Measurements from ENCODE around the gene SATB2.
A peak's percentile ranks its signal among the peaks of the same experiment; 100 is the strongest.

The SATB2 gene

GRCh38 chr2:199307461-199307860 is 150.3 kb downstream of the SATB2 start:
- TF ChIP-seq CTCF (IDR thresholded peaks at IDR 0.05; ENCODE audit: low read depth, low read length, missing control alignments): no peak
- H3K4me3 ChIP-seq (replicated peaks; ENCODE audit: low read depth, low read length): no peak overlapping the region
- DNase-seq (ENCODE audit: extremely low read depth, low read depth): no peak

- DNase-seq (ENCODE audit: extremely low read depth, low read depth): no peak
- no peak for TF ChIP-seq CTCF (IDR thresholded peaks at IDR 0.05; ENCODE audit: low read depth, low read length, missing control alignments)
- H3K4me3 ChIP-seq (replicated peaks; ENCODE audit: low read depth, low read length): no peak overlapping the region
These were observed 151.6 kb downstream of the SATB2 start for GRCh38 chr2:199306116-199306515.

- no peak for TF ChIP-seq CTCF (IDR thresholded peaks at IDR 0.05; ENCODE audit: low read depth, low read length, missing control alignments)
- H3K4me3 ChIP-seq (replicated peaks; ENCODE audit: low read depth, low read length): no peak overlapping the region
- DNase-seq (ENCODE audit: extremely low read depth, low read depth): peak; percentile 25
These were observed 154.0 kb downstream of the SATB2 start for GRCh38 chr2:199303728-199304177.

- no peak for DNase-seq (ENCODE audit: extremely low read depth, low read depth)
- H3K4me3 ChIP-seq (replicated peaks; ENCODE audit: low read depth, low read length): no peak overlapping the region
- TF ChIP-seq CTCF (IDR thresholded peaks at IDR 0.05; ENCODE audit: low read depth, low read length, missing control alignments): no peak
These were observed 154.9 kb downstream of the SATB2 start for GRCh38 chr2:199302851-199303250.

- no peak for TF ChIP-seq CTCF (IDR thresholded peaks at IDR 0.05; ENCODE audit: low read depth, low read length, missing control alignments)
These were observed 169.3 kb downstream of the SATB2 start for GRCh38 chr2:199288424-199288823.

GRCh38 chr2:199282309-199282708 is 175.4 kb downstream of the SATB2 start:
- no peak for TF ChIP-seq CTCF (IDR thresholded peaks at IDR 0.05; ENCODE audit: low read depth, low read length, missing control alignments)
- no peak overlapping the region for H3K4me3 ChIP-seq (replicated peaks; ENCODE audit: low read depth, low read length)
- no peak for DNase-seq (ENCODE audit: extremely low read depth, low read depth)

More at GRCh38 chr2:199288424-199288823, 169.3 kb downstream of the SATB2 start:
- DNase-seq (ENCODE audit: extremely low read depth, low read depth): no peak
- H3K4me3 ChIP-seq (replicated peaks; ENCODE audit: low read depth, low read length): no peak overlapping the region

- TF ChIP-seq CTCF (IDR thresholded peaks at IDR 0.05; ENCODE audit: low read depth, low read length, missing control alignments): no peak
- no peak for DNase-seq (ENCODE audit: extremely low read depth, low read depth)
- no peak overlapping the region for H3K4me3 ChIP-seq (replicated peaks; ENCODE audit: low read depth, low read length)
These were observed 178.6 kb downstream of the SATB2 start for GRCh38 chr2:199279146-199279545.
